Renal cortical epithelial cell (primary cell): Measurements from ENCODE around the gene UMAD1. TPM values are rescaled to one million over a fixed set of nuclear protein-coding genes. Genes with fewer than 3 reads are reported as not detected.
A peak's percentile ranks its signal among the peaks of the same experiment; 100 is the strongest.

Experiments used
- DNase-seq: peaks from one replicate; pipeline ENCODE4 v3.0.0-alpha.2; 2011; ENCODE audit warnings: low read depth
- total RNA-seq: library from RNA; depleted of rRNA; stranded (reverse); fragments of >200 nt; gene quantifications from 2 replicates; pipeline ENCODE4 v1.2.3, GENCODE V29; 2014

The UMAD1 gene
- total RNA-seq, 1 donor from 2014 or later = 24.2 TPM

- peak; percentile 23 for DNase-seq
Observed at GRCh38 chr7:7921830-7922229, 281.3 kb downstream of the UMAD1 start.

DNA sequence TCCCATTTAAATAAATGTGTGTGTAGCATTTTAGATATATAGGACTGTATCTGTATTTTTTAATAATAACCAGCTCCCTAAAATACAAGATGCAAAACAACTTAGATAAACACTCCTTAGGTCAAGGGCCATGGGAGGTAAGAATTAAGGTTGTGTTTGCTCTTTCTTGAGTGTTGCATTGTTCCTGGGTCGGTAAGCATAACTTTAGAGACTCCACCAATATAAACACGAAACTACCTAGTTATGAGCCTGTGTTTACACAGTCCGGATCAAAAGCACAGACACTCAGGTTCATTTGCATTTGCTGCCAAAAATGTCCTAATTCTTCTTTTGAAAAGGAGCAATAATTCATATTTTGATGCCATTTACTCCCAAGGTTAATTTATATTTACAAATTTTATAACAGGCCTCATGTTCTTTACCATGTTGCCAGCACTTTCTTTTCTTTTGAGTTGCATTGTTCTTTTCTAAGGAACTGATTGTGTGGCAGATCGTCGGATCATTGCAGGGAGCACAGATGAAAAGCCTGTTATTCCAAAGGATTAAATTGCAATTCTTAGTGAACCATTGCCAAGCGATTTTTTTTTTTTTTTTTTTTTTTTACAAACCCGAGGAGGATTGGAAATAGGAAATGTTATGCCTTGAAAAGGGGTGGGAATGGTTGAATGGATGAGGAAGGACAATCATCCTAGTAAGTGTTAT is 282.3 kb downstream of the UMAD1 start:
- no peak for DNase-seq

GRCh38 chr7:7923818-7924217 is 283.3 kb downstream of the UMAD1 start:
- no peak for DNase-seq

DNA sequence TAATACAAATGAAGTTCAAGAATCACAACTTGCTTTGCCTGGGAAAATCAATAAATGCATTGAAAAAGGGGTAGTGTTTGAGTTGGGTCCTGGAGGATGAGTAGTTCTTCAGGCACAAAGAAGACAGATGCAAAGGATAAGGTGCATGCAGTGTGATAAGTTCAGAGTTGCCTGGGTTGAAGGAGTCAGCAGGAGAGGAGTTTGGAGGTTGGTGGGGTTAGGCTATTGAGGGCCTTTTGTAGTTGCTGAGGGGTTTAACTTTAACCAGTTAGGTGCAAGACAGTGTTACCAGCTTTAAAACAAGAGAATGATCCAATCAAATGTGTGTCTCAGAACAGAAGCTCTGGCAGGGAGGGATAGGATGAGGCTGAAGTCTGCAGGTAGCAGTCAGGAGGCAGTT is 283.8 kb downstream of the UMAD1 start:
- no peak for DNase-seq

Other genes starting within 250 kb of the UMAD1 start
- gene COL28A1, start 104.9 kb upstream of the UMAD1 start, total RNA-seq = 0.87 and 7.5 TPM in 2 replicates
- 79.2 and 152 TPM in 2 replicates for gene MIOS, start 73.9 kb upstream of the UMAD1 start, total RNA-seq
- 22.2 and 49.5 TPM in 2 replicates for gene RPA3, start 77.9 kb downstream of the UMAD1 start, total RNA-seq